ENCODE results near the gene RPP14.

The RPP14 gene

DNA sequence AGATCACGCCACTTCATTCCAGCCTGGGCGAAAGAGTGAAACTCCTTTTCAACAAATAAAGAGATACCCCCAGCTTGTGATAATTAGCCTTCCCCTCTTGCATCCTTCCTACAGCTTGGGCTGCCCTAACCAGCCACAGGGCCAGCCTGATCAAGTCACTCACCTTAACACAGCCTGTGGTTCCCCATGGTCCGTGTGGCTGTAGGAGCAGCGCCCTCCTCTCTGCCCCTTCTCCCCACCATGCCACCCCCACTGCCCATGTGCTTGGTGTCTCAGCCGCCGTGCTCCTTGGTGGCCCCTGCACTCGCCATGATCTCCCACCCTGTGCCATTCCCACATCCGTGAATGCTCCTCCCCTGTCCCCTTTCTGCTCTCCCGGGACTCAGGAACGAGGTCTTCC, 13.2 kb upstream of the RPP14 start:
- no peak for DNase-seq

DNA sequence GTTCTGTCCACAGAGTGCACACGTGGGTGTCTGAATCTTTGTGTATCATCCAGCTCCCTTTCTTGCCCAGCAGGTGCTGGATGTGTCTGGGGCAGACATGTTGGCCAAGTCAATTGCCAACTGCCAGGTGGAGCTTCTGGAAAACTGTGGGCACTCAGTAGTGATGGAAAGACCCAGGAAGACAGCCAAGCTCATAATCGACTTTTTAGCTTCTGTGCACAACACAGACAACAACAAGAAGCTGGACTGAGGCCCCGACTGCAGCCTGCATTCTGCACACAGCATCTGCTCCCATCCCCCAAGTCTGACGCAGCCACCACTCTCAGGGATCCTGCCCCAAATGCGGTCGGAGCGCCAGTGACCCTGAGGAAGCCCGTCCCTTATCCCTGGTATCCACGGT, 12.5 kb upstream of the RPP14 start:
- no peak for DNase-seq

DNA sequence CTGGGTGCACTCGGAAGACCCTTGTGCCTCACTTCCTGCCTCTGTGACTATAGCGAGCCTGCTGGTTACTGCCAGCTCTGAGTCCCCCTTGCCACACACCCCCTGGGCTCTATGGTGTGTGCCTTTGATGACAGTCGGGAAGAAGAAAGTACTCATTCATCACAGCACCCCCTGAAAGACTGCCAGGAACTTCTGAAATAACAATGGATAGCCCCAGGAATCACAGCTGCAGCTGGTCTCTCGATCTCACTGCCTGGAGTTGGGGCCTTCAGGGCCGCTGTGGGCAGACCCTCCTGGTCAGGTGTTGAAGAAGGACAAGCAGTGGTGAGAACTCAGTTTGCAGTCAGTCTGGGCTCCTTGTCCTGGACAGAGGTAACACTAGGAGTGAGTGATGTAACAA, 9.8 kb upstream of the RPP14 start:
- no peak for DNase-seq

DNA sequence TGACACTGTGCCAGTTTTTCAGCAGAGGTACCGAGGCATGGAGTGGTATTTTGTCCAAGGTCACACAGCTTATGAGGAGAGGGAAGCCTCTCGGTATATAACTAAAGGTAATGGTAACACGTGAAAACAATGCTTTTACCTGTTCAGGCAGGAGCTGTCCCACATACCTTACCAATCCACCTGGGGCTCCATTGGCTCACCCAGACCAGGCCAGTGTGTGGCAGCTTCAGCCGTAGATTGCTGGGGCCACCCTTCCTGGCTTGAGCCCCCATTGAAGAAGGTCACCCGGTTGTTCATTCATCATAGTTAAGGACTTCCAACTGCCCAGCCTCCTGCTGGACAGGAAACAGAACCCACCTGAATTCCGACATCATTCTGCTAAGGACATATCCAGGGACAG, 9.2 kb upstream of the RPP14 start:
- DNase-seq = no peak

DNA sequence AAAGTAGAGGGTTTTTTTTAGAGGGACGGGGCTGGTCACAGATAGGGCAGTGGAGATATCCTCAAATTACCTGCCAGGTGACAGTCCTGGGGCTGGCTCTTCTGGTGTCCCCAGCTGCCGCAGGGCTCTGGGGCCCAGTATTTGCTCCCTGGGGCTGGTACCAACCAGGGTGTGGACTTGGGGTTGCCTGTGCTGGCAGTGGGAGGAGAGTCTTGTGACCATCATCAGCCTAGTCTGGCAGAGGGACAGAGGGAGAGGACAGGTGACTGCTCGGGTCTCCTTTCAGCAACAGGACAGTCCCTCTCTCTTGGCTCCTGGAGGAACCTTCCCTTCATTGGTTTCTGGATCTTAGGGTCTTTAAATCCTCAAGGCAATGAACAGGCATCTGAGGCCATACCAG, 7.9 kb upstream of the RPP14 start:
- DNase-seq = no peak

DNA sequence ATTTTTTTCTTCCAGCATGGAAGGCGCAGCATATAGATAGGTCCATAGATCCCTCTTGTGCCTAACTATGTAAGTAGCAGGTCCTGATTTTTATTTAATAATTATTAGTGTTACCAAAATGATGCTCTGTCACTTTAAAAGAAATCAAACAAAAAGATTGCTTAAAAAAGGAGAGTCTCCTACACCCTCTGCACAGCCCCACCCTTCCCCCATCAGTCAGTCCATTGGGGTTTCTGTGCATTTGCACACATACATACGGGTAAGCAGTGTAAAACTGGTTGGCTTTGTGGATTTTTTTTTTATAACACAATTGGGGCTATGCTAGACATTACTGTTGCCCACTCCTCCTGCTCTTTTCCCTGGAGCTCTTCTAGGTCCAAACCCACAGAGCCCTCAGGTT, 7.0 kb upstream of the RPP14 start:
- DNase-seq = no peak

DNA sequence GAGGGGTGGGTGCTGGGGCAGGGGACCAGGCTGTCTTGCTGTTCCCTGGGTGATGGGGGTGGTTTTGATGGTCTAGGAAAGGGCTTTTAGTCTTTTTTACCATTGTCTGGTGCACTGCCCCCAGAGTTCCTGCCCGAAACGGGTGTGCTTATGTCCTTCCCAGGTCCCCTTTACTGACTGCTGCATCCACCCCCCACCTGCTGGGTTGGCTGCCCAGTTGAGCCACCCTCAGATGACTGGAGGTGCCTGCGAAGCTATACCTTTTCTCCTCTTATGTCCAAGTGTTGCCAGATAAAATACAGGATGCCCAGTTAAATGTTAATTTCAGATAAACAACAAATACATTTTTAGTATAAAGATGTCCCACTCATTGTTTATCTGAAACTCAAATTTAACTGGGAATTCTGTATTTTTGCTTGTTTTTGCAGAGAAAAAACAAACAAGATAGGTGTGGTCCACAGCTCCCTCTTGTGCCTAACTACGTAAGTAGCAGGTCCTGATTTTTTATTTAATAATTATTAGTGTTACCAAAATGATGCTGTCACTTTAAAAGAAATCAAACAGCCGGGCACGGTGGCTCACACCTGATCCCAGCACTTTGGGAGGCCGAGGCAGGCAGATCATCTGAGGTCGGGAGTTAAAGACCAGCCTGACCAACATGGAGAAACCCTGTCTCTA, 6.1 kb upstream of the RPP14 start:
- DNase-seq = peak; percentile 22 to 25

DNA sequence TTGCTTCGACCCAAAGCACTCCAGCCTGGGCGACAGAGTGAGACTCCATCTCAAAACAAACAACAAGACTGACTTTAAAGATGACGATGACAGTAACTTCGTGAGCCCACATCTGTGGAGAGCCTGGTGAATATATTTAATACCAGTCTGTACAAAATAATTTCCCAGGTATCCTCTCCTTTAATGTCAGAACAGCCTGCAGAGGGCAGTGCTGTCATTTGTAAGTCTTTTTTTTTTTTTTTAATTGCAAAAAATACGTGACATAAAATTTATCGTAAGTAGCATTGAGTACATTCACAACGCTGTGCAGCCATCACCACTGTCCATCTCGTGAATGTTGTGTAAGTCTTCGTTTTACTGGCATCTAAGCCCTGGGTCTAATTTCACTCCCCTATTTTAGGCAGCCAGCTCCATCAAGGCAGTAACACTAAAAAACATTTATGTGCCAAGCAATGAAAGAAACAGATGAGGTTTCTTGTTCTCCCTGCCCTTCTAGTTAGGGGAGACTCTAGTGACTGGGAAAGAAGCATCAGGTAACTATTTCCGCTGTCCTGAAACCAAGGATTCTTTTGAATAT, 1.7 kb downstream of the RPP14 start:
- DNase-seq = peak; percentile 31 to 35

DNA sequence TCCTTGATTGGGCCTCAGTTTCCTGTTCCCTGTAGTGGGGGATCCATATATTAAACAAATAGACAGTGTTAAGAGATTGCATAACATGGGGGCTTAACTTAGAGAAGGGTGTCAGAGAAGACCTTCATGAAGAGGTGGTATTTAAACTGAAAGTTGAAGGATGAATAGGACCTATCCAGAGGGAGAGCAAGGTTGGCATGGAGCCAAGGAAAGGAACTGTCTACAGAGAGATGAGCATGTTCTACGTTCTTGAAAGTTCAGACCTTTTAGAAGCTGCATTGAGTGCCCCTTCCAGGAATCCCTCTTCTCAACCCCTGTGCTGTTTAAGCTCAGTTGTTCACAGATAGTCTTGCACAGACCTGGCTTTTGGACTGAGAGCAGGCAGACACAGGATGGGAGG, 2.7 kb downstream of the RPP14 start:
- DNase-seq = no peak

DNA sequence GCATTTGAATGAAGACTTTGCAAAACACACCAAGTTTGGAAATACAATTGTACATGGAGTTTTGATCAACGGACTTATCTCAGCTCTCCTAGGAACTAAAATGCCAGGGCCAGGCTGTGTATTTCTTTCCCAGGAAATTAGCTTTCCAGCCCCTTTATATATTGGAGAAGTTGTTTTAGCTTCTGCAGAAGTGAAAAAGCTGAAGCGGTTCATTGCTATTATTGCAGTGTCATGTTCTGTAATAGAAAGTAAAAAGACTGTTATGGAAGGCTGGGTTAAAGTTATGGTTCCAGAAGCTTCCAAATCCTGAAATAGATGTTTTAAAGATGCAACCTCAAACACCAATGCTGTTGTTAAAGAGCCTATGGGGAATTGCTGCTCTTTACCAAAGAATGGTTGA, 11.8 kb downstream of the RPP14 start:
- DNase-seq = peak; percentile 26 to 37

DNA sequence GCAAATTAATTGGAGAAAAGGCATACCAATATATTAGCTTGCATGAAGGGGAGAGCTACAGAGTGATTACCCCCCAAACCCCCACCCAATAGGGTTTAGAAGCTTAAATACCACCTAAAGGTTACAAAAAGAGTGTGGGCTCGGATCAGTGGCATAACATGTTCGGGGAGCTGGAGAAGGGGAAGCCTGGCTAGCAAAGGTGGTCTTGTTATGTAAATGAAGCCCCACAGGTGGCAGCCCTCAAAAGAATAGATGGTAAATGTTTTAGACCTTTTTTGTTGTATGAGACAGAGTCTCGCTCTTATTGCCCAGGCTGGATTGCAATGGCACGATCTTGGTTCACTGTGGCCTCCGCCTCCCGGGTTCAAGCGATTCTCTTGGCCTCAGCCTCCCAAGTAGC, 15.7 kb downstream of the RPP14 start:
- no peak for DNase-seq

DNA sequence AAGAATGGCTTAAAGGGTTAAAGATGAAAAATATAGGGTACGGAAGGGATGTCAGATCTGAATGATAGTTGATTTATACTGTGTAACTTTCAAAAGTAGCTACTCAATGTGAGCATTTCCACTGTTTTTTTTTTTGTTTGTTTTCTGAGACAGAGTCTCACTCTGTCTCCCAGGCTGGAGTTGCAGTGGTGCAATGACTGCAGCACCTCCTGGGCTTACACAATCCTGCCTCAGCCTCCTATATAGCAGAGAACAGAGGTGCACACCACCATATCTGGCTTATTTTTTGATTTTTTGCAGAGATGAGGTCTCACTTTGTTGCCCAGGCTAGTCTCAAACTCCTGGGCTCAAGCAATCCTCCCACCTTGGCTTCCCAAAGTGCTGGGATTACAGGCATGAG, 16.7 kb downstream of the RPP14 start:
- DNase-seq = no peak

DNA sequence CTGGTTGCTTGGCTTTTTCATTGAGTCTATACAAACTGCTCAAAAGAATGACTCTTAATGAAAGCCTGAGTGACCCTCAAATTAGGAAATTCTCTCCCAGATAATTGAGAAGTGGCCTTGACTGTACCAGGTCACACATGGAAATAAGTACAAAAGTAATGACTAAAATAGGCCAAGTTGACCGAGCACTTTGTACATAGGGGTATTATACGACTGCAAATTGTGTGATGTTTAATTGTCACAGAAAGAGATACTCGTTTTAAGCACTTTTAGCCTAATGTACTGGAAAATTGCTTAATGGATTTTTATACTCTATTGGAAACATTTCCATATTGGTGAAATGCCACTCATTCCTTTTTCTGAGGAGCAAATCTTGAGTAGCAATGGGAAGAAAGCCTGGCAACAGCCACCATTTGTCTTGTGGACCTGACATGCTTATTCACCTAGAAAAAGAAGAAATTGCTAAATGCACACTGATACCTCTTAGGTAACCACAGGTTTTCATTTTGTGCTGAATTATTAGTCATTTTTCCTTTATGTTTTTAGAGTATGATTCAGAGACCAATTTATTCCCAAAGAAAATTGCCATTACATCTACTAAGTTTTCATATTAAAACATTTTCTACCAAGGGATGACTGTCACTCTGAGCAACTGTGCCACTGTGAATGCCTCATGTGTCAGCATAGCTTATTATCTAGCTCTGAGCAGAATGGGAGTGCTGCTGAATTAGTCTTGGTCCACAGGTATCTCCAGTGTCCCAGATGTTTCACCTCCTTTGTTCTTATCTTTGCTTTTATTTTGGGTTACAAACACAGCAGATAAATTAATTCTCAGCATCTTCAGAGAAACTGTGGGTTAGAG, 17.7 kb downstream of the RPP14 start:
- DNase-seq = no peak

DNA sequence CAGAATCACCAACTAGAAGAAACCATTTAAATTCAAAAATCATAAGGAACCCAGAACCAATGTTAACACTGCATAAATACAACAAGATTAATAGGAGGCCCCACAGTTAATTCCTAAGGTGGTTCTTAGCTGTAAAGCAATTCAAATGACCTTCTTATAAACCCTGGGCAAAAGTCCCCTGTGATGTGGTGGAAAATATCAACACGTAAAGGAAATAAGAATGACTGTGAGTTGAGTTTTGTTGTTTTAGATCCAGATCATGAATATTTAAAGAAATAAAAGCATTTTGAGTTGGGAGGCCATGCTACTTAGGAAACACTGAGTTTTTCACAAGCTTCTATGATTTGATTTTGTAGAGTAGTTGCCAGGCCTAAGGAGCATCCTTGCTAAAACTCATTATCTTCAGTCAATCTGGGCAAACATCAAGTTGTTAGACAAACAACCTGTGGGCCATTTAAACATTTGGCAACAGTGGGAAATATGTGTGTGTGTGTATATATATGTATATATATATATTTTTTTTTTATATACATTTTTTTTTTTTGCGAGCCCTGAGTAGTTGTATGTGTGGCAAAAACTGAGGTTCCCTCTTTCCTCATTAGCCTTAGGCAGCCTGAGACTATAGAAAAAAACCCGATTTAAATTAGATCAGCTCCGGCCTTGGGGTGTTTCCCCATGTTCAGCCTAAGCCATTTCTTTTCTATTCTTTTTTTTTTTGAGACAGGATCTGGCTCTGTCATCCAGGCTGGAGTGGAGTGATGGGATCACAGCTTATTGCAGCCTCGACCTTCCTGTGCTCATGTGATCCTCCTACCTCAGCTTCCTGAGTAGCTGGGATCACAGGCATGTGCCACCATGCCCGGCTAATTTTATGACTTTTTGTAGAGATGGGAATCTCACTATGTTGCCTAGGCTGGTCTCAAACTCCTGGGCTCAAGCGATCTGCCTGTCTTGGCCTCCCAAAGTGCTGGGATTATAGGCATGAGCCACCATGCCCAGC, 18.6 kb downstream of the RPP14 start:
- no peak for DNase-seq

DNA sequence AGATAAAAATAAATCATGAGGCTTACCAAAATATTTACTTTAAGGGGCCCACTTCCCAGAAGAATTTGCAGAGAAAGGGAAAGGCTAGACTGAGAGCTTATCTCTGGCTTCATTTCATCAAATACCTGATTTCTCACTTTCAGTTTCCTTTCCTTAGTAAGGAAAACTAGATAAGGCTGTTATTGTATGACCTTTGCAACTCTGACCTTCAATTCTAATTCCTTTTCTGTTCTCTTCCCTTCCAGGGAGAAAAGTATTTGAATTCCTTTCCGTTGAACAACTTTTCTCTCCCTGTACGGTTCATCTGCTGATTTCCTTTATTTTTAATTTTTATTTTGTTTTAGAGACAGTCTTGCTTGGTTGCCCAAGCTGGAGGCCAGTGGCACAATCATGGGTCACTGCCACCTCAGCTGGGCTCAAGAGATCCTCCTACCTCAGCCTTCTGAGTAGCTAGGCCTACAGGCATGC, 19.5 kb downstream of the RPP14 start:
- no peak for DNase-seq

DNA sequence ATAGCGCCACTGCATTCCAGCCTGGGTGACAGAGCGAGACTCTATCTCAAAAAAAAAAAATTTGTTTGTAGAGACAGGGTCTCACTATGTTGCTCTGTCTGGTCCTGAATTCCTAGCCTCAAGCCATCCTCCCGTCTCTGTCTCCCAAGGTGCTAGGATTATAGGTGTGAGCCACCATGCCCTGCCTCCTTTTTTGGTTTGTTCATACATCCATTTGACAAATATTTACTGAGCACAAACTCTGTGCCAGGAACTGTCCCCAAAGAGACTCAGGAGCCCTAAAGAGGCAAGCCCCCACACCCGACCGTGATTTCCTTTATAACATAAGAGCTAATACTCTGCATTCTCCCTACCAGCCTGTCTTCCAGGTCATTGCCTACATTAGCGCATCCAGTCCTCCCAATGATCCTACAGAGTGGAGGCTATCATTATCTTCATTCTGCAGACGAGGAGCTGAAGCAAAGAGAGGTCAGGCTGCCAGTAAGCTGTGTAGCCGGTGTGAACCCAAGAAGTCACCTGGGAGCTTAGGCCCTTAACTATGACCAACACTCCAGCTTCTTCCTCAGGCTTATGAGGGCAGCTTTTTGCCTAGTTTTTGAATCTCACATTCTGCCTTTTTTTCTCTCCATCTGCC, 20.3 kb downstream of the RPP14 start:
- DNase-seq = no peak

DNA sequence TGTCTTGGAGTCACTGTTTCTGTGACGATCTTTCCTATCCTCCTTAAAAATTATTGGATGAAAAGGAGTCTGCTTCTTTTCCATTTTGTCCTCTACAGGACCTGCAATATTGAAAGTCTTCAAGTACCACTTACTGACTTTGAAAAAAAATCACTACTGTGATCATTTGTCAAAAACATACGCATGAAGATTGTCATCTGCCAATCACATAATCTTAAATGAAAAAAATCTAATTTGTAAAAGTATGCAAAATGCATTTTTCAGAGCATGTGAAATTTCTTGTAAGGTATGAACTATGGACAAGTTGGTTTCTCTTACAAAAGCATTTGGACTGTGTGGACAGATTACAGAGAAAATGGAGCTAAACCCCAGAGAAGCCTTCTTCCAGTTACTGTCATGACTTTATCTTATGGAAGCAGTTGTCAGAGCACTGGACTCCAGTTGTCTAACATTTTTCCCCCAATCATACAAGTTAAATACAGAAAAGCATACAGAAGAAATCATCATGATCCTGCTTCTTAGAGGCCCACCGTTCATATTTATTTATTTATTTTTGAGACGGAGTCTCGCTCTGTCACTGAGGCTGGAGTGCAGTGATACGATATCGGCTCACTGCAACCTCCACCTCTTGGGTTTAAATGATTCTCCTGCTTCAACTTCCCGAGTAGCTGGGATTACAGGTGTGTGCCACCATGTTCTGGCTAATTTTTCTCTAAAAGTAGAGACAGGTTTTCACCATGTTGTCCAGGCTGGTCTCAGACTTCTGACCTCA, 23.3 kb downstream of the RPP14 start:
- no peak for DNase-seq

DNA sequence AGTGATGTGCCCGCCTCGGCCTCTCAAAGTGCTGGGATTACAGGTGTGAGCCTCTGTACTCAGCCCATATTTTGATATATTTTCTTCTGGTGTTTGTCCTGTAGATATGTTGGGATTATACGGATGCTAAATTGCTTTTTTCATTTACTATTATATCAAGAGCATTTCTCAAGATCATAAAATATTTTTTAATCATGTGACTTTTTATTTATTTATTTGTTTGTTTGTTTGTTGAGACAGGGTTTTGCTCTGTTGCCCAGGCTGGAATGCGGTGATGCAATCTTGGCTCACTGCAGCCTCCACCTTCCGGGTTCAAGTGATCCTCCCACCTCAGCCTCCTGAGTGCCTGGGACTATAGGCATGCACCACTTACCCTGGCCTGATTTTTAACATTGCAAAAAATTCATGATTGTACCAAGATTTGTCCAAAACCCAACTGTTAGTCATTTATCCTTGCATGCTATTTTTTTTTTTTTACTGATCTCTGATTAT, 23.9 kb downstream of the RPP14 start:
- no peak for DNase-seq

DNA sequence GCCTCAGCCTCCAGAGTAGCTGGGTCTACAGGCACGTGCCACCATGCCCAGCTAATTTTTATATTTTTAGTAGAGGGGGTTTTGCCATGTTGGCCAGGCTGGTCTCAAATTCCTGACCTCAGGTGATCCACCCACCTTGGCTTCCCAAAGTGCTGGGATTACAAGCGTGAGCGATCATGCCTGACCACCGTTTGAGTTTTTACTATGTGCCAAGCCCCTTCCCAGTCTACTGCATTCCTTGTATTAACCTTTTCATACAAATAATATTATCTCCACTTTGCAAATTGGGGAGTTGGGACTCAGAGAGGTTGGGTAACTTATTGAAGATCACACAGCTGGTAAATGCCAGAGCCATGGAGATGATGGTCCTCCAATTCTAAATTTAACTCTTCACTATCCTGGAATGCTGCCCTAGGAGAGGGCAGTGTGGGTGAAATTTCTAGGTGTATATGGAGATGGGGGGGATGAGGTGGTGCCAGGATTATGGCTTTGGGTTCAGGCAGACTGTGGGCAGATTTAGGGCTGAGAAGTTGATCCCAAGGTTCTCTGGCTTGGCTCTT, 25.6 kb downstream of the RPP14 start:
- no peak for DNase-seq

DNA sequence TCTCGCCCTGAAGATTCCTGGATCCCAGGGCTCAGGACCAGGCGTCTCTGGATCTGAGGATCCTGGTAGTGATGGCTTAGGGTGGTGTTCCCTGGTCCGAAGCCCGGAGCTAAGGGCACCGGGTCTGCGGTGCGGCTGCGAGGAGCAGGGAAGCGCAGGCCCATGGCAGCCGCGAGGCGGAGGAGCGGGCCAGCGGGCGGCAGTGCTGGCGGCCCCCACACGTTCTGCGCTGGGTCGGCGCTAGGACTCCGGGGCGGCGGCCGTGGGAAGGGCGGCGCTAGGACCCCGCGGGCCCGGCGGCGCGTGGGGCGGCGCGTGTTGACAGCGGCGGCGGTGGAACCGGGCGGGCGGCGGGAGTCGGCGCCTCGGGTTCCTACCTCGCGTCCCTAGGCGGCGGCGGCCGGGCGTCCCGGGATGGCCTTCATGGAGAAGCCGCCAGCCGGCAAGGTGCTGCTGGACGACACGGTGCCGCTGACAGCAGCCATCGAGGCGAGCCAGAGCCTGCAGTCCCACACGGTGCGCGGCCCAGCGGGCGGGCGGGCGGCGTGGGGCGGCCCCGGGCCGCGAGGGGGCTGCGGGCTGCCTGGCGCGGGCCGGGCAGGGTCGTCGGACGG, 26.6 kb downstream of the RPP14 start, which contains the start of gene PXK:
Gene PXK, plus strand, starts transcription at position 318 of the 614 bp plus-strand sequence. Its CDS starts 97 bp downstream, at position 415.
- DNase-seq = peak; percentile 66 to 80
